Type B pancreatic cell (in vitro differentiated cells): ENCODE measurements around the gene SYT8. TPM values are rescaled to one million over a fixed set of nuclear protein-coding genes. Genes with fewer than 3 reads are reported as not detected.

Source experiments
- DNase-seq: peaks from one replicate; pipeline ENCODE4 v3.0.0; 2021; ENCODE audit warnings: mixed read lengths; ENCODE audit not compliant: unreplicated experiment; ENCODE audit errors: extremely low spot score
- H3K27ac Mint-ChIP-seq: 2 replicates; pipeline ENCODE4 v1.8.0; 2021; ENCODE audit warnings: mild to moderate bottlenecking, mixed read lengths
- H3K27me3 Mint-ChIP-seq: 2 replicates; pipeline ENCODE4 v1.8.0; 2021; ENCODE audit warnings: mixed read lengths
- H3K36me3 Mint-ChIP-seq: 2 replicates; pipeline ENCODE4 v1.8.0; 2021; ENCODE audit warnings: mixed read lengths
- H3K4me1 Mint-ChIP-seq: one replicate; pipeline ENCODE4 v1.8.0; 2021; ENCODE audit warnings: mixed read lengths; ENCODE audit not compliant: unreplicated experiment
- H3K4me3 Mint-ChIP-seq: 2 replicates; pipeline ENCODE4 v1.8.0; 2021; ENCODE audit warnings: mild to moderate bottlenecking, mixed read lengths
- H3K9me3 Mint-ChIP-seq: 2 replicates; pipeline ENCODE4 v1.8.0; 2021; ENCODE audit warnings: mixed read lengths
- CTCF ChIP-seq: fragments of 200-600 bp; sonication (generic); conservative IDR thresholded peaks from 2 replicates; pipeline ENCODE4 v1.5.0; 2021; ENCODE audit warnings: antibody characterized with exemption, mild to moderate bottlenecking
- total RNA-seq: library from RNA; stranded (reverse); gene quantifications from 2 replicates; pipeline ENCODE4 v1.2.1, GENCODE V29; 2021; ENCODE audit warnings: low replicate concordance

SYT8 gene
- total RNA-seq, 1 donor from 2014 or later: 4.5 TPM

DNA sequence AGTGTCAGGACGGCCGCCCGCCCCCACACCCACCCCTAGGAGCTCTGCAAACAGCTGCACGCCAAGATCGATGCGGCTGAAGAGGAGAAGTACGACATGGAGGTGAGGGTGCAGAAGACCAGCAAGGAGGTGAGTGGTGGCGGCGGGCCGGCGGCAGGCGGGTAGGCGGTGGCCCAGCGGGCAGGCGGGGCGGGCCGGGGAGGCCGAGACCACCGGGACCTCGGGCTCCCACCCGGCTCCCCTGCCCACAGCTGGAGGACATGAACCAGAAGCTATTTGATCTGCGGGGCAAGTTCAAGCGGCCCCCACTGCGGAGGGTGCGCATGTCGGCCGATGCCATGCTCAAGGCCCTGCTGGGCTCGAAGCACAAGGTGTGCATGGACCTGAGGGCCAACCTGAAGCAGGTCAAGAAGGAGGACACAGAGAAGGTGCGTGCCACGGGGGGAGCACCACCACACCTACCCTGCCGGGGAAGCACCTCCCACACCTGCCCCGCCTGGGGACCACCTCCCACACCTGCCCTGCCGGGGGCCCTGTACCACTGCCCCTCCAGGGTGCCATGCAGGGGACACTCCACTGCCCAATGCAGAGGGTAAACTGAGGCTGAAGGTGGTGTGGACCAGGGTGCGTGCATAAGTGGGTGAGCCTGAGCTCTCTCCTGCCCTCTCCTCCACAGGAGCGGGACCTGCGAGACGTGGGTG is 6.1 kb downstream of the SYT8 start:
- TF ChIP-seq CTCF: no peak
- no peak overlapping the region for H3K4me3 Mint-ChIP-seq
- peaks cover 18% of the 10 kb centered on the region for H3K4me1 Mint-ChIP-seq
- H3K27ac Mint-ChIP-seq: no peak overlapping the region
- DNase-seq: no peak
- H3K27me3 Mint-ChIP-seq: peaks cover 9% of the 10 kb centered on the region
- no peaks in the 10 kb centered on the region for H3K36me3 Mint-ChIP-seq
- no peaks in the 10 kb centered on the region for H3K9me3 Mint-ChIP-seq

DNA sequence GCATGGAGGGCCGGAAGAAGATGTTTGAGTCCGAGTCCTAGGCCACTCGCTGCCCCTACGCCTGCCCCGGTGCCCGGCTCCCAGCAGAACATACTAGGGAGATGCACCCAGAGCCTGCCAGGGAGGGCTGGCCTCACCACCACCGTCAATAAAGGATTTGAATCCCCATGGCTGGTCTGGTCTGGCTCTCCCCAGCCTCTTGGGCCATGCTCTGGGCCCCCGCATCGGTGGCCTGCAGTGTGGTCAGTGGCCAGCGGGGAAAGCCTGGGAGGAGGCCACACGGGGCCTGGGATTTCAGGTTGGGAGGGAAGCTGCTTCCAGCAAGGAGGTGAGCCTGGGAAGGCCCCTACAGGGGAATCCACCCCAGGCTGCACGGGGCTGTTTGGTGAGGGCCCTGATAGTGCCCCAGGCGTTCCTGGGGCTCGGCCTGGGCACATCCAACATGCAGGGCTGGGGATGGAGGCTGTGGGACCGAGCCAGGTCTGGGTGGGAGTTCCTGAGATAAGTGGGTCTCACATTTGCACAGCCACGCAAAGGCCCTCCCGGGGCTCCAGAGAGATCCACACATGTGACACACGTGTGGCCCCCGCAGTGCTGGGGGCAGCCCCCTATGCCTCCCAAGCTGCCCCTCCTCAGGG is 6.8 kb downstream of the SYT8 start:
- H3K4me1 Mint-ChIP-seq: peaks cover 18% of the 10 kb centered on the region
- no peak overlapping the region for H3K27ac Mint-ChIP-seq
- no peak for DNase-seq
- no peak overlapping the region for H3K4me3 Mint-ChIP-seq
- peaks cover 9% of the 10 kb centered on the region for H3K27me3 Mint-ChIP-seq
- no peaks in the 10 kb centered on the region for H3K9me3 Mint-ChIP-seq
- TF ChIP-seq CTCF: no peak
- no peaks in the 10 kb centered on the region for H3K36me3 Mint-ChIP-seq

GRCh38 chr11:1842149-1843097 is 7.6 kb downstream of the SYT8 start:
- Mint-ChIP-seq H3K27ac (peak overlapping the region; percentile 42), H3K4me1 (peaks cover 18% of the 10 kb centered on the region), H3K36me3 (no peaks in the 10 kb centered on the region), H3K4me3 (no peak overlapping the region), H3K27me3 (peaks cover 9% of the 10 kb centered on the region), H3K9me3 (no peaks in the 10 kb centered on the region)
- TF ChIP-seq CTCF: no peak
- no peak for DNase-seq

- DNase-seq: no peak
- TF ChIP-seq CTCF: no peak
- Mint-ChIP-seq H3K9me3 (no peaks in the 10 kb centered on the region), H3K36me3 (no peaks in the 10 kb centered on the region), H3K27ac (peak overlapping the region; percentile 42), H3K4me1 (peaks cover 18% of the 10 kb centered on the region), H3K27me3 (peaks cover 9% of the 10 kb centered on the region), H3K4me3 (no peak overlapping the region)
These were observed 8.3 kb downstream of the SYT8 start for GRCh38 chr11:1843098-1843473.

GRCh38 chr11:1843796-1844195 is 9.0 kb downstream of the SYT8 start:
- no peak for DNase-seq
- no peak for TF ChIP-seq CTCF
- peaks cover 9% of the 10 kb centered on the region for H3K27me3 Mint-ChIP-seq
- H3K4me1 Mint-ChIP-seq: peaks cover 18% of the 10 kb centered on the region
- H3K9me3 Mint-ChIP-seq: no peaks in the 10 kb centered on the region
- no peaks in the 10 kb centered on the region for H3K36me3 Mint-ChIP-seq
- H3K4me3 Mint-ChIP-seq: no peak overlapping the region
- H3K27ac Mint-ChIP-seq: peak overlapping the region; percentile 42
